Gastrocnemius medialis (tissue), 4 donors: ENCODE results near the gene SLC6A2. TPM values are rescaled to one million over a fixed set of nuclear protein-coding genes. Genes with fewer than 3 reads are reported as not detected.

ENCODE experiments used
- ATAC-seq, 2 donors: fragments of 150-250 bp; one replicate each; pipeline ENCODE4 v1.9.1; 2016
- DNase-seq, 2 donors: peaks; one replicate each; pipeline ENCODE4 v3.0.0-alpha.2; 2019
- H3K27ac ChIP-seq, 4 donors: fragments of 200-600 bp; sonication (generic); 1 replicate in 1 of 4; 2 replicates in 3 of 4; pipeline ENCODE4 v1.5.1; 2016 to 2018; ENCODE audit warnings: mild to moderate bottlenecking in 2 of 4, moderate library complexity in 1 of 4
- H3K27me3 ChIP-seq, 3 donors: fragments of 200-600 bp; sonication (generic) in 2 of 3; 1 replicate in 1 of 3; 2 replicates in 2 of 3; pipeline versions ENCODE4 v1.5.1 to v1.6.0; 2016 to 2019; ENCODE audit warnings: mild to moderate bottlenecking in 1 of 3, moderate library complexity in 1 of 3
- H3K36me3 ChIP-seq, 2 donors: fragments of 200-600 bp; sonication (generic) in 1 of 2; one replicate each; pipeline ENCODE4 v1.5.1; 2017 to 2018
- H3K4me1 ChIP-seq, 2 donors: fragments of 200-600 bp; sonication (generic) in 1 of 2; one replicate each; pipeline ENCODE4 v1.5.1; 2016 to 2017; ENCODE audit warnings: mild to moderate bottlenecking in 2 of 2
- H3K4me3 ChIP-seq, 4 donors: fragments of 200-600 bp; sonication (generic) in 3 of 4; 1 replicate in 1 of 4; 2 replicates in 3 of 4; pipeline ENCODE4 v1.5.1; 2016 to 2019; ENCODE audit warnings: mild to moderate bottlenecking in 2 of 4
- H3K9me3 ChIP-seq, 3 donors: fragments of 200-600 bp; sonication (generic) in 2 of 3; 1 replicate in 1 of 3; 2 replicates in 2 of 3; pipeline ENCODE4 v1.5.1; 2016 to 2019
- POLR2A ChIP-seq, 2 donors: fragments of 450-650 bp; IDR thresholded peaks; one replicate each; pipeline ENCODE4 v1.6.1; 2017; ENCODE audit warnings: antibody characterized with exemption in 2 of 2, mild to moderate bottlenecking in 2 of 2, moderate library complexity in 2 of 2
- in situ Hi-C, 4 donors: fragments of 200-750 bp; cut with MboI; loops; one replicate each; pipeline versions ENCODE4 v1.15.0 to v1.8.0; 2017; ENCODE audit warnings: low sequenced_read_pairs in 4 of 4
- intact Hi-C: fragments of 100-400 bp; cut with DNase I; formaldehyde crosslinking; loops from one replicate; pipeline ENCODE4 v1.15.1; 2023; ENCODE audit warnings: low total_unique reads
- total RNA-seq, 4 donors: library from RNA; depleted of rRNA; stranded (reverse); fragments of >200 nt; gene quantifications; one replicate each; pipeline versions ENCODE4 v1.1.0 to v1.2.3, GENCODE V29; 2016
- TF ChIP-seq, protein P1 (sequence below), 5 experiments: fragments of 450-650 bp in 3 of 5; fragments of 200-600 bp in 2 of 5; sonication (generic) in 2 of 5; IDR thresholded peaks in 4 of 5; conservative IDR thresholded peaks in 1 of 5; 1 replicate in 4 of 5; 2 replicates in 1 of 5; pipeline ENCODE4 v1.5.1; 2016 to 2019; ENCODE audit warnings: antibody characterized with exemption in 5 of 5, mild to moderate bottlenecking in 3 of 5, moderate library complexity in 3 of 5

Gene SLC6A2
- total RNA-seq, 4 donors from 2014 or later = not detected

- ATAC-seq (no peak), DNase-seq (no peak)
- no peak overlapping the region for H3K4me3 ChIP-seq
- TF ChIP-seq, protein P1, sequence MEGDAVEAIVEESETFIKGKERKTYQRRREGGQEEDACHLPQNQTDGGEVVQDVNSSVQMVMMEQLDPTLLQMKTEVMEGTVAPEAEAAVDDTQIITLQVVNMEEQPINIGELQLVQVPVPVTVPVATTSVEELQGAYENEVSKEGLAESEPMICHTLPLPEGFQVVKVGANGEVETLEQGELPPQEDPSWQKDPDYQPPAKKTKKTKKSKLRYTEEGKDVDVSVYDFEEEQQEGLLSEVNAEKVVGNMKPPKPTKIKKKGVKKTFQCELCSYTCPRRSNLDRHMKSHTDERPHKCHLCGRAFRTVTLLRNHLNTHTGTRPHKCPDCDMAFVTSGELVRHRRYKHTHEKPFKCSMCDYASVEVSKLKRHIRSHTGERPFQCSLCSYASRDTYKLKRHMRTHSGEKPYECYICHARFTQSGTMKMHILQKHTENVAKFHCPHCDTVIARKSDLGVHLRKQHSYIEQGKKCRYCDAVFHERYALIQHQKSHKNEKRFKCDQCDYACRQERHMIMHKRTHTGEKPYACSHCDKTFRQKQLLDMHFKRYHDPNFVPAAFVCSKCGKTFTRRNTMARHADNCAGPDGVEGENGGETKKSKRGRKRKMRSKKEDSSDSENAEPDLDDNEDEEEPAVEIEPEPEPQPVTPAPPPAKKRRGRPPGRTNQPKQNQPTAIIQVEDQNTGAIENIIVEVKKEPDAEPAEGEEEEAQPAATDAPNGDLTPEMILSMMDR (IDR thresholded peaks at IDR 0.05 in 4 of 5, conservative IDR thresholded peaks at IDR 0.05 in 1 of 5) = no peak
- TF ChIP-seq POLR2A (IDR thresholded peaks at IDR 0.05) = no peak
- intact Hi-C loops (no loop called here), in situ Hi-C loops (no loop called here)
- no peaks in the 10 kb centered on the region for H3K4me1 ChIP-seq
- no peaks in the 10 kb centered on the region for H3K27me3 ChIP-seq
- H3K27ac ChIP-seq = no peak overlapping the region
- H3K9me3 ChIP-seq = no peaks in the 10 kb centered on the region
- H3K36me3 ChIP-seq = no peaks in the 10 kb centered on the region
These were observed 33.5 kb upstream of the SLC6A2 start for GRCh38 chr16:55622272-55622671.

GRCh38 chr16:55622930-55623561 is 32.7 kb upstream of the SLC6A2 start:
- DNase-seq (no peak), ATAC-seq (no peak)
- no peak overlapping the region for H3K4me3 ChIP-seq
- H3K4me1 ChIP-seq = no peaks in the 10 kb centered on the region
- H3K27ac ChIP-seq = no peak overlapping the region
- intact Hi-C loops (no loop called here), in situ Hi-C loops (no loop called here)
- H3K27me3 ChIP-seq = no peaks in the 10 kb centered on the region
- H3K36me3 ChIP-seq = no peaks in the 10 kb centered on the region
- H3K9me3 ChIP-seq = no peaks in the 10 kb centered on the region
- TF ChIP-seq POLR2A (IDR thresholded peaks at IDR 0.05) = no peak
- TF ChIP-seq, protein P1 (IDR thresholded peaks at IDR 0.05 in 4 of 5, conservative IDR thresholded peaks at IDR 0.05 in 1 of 5) = no peak

- H3K4me1 ChIP-seq = no peaks in the 10 kb centered on the region
- TF ChIP-seq, protein P1 (IDR thresholded peaks at IDR 0.05 in 4 of 5, conservative IDR thresholded peaks at IDR 0.05 in 1 of 5) = no peak
- TF ChIP-seq POLR2A (IDR thresholded peaks at IDR 0.05) = no peak
These were observed 32.1 kb upstream of the SLC6A2 start for GRCh38 chr16:55623640-55624039.

GRCh38 chr16:55624696-55625095 is 31.1 kb upstream of the SLC6A2 start:
- Histone ChIP-seq H3K27ac (no peak overlapping the region), H3K4me1 (no peaks in the 10 kb centered on the region), H3K27me3 (no peaks in the 10 kb centered on the region), H3K36me3 (no peaks in the 10 kb centered on the region), H3K9me3 (no peaks in the 10 kb centered on the region), H3K4me3 (no peak overlapping the region)
- intact Hi-C loops = no loop called here
- DNase-seq = no peak
- in situ Hi-C loops = no loop called here
- TF ChIP-seq, protein P1 (IDR thresholded peaks at IDR 0.05 in 4 of 5, conservative IDR thresholded peaks at IDR 0.05 in 1 of 5) = no peak
- no peak for TF ChIP-seq POLR2A (IDR thresholded peaks at IDR 0.05)
- ATAC-seq = no peak

More at GRCh38 chr16:55623640-55624039, 32.1 kb upstream of the SLC6A2 start:
- in situ Hi-C loops (no loop called here), intact Hi-C loops (no loop called here)
- Histone ChIP-seq H3K9me3 (no peaks in the 10 kb centered on the region), H3K27me3 (no peaks in the 10 kb centered on the region), H3K4me3 (no peak overlapping the region), H3K27ac (no peak overlapping the region), H3K36me3 (no peaks in the 10 kb centered on the region)
- ATAC-seq (no peak), DNase-seq (no peak)

DNA sequence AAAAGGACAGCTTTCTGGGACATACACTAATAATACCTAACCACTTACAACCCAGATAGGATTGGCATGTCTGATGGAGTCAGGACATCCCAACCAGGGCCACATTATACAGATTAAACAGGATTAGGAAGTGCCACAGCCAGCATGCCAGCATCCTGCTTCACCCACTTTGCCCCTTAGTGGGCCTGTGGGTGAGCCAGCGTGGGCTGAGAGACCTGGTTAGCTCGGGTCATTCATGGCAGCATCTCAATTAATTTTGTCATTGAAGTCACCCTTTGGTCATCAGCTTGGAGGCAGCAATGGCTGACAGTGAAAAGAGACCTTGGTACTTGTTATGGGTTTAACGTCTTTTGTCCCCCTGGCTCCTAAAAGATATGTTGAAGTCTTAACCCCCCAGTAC is 29.9 kb upstream of the SLC6A2 start:
- TF ChIP-seq, protein P1 (IDR thresholded peaks at IDR 0.05 in 4 of 5, conservative IDR thresholded peaks at IDR 0.05 in 1 of 5) = no peak
- TF ChIP-seq POLR2A (IDR thresholded peaks at IDR 0.05) = no peak
- Histone ChIP-seq H3K27me3 (no peaks in the 10 kb centered on the region), H3K36me3 (no peaks in the 10 kb centered on the region), H3K9me3 (no peaks in the 10 kb centered on the region), H3K4me3 (no peak overlapping the region), H3K4me1 (no peaks in the 10 kb centered on the region), H3K27ac (no peak overlapping the region)
- intact Hi-C loops = no loop called here
- DNase-seq (no peak), ATAC-seq (no peak)
- in situ Hi-C loops = no loop called here
